ENCODE data around the gene RASA3.

DNA sequence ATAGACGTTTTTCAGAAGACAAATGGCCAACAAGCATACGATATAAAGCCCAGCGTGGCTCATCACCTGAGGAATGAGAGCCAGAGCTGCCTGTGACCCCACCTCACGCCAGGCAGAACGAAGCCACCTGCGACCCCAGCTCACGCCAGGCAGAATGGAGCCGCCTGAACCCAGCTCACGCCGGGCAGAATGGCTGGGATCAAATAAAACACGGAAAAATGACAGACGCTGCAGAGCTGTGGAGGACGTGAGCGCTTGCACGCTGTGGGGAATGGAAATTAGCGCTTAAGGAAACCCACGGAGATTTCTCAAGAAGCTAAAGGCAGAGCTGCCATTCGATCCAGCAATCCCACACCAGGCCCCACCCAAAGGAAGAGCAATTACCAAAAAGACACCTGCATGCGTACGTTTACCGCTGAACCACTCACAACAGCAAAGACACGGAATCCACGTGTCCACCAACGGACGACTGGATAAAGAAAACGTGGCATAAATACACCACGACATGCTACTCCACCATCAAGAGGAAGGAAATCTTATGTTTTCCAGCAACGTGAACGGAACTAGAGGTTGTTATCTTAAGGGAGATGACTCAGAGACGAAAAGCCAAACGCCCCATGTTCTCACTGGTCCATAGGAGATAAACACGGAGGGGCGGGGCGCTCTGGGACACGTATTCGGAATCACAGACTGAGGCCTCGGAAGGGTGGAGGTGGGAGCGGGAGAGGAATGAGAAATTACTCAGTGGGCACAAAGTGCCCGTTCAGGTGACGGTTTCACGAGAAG is 127.8 kb downstream of the RASA3 start:
- no peak for TF ChIP-seq POLR2A (IDR thresholded peaks at IDR 0.05)
- TF ChIP-seq, protein P1, sequence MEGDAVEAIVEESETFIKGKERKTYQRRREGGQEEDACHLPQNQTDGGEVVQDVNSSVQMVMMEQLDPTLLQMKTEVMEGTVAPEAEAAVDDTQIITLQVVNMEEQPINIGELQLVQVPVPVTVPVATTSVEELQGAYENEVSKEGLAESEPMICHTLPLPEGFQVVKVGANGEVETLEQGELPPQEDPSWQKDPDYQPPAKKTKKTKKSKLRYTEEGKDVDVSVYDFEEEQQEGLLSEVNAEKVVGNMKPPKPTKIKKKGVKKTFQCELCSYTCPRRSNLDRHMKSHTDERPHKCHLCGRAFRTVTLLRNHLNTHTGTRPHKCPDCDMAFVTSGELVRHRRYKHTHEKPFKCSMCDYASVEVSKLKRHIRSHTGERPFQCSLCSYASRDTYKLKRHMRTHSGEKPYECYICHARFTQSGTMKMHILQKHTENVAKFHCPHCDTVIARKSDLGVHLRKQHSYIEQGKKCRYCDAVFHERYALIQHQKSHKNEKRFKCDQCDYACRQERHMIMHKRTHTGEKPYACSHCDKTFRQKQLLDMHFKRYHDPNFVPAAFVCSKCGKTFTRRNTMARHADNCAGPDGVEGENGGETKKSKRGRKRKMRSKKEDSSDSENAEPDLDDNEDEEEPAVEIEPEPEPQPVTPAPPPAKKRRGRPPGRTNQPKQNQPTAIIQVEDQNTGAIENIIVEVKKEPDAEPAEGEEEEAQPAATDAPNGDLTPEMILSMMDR (IDR thresholded peaks at IDR 0.05), result no peak

Data from transverse colon (tissue), 3 donors.